Smooth muscle cell (in vitro differentiated cells): ENCODE data around the gene THSD7B. TPM values are rescaled to one million over a fixed set of nuclear protein-coding genes. Genes with fewer than 3 reads are reported as not detected.

Experiments
- DNase-seq: peaks from one replicate; lab custom pipeline; 2025; ENCODE audit not compliant: unreplicated experiment; lab: John Stamatoyannopoulos, UW
- H2AFZ ChIP-seq: fragments of 200-600 bp; sonication (generic); 2 replicates; pipeline ENCODE4 v1.6.0; 2016; ENCODE audit warnings: antibody characterized with exemption, low read depth, mild to moderate bottlenecking
- H3F3A ChIP-seq: fragments of 200-600 bp; sonication (generic); 2 replicates; pipeline ENCODE4 v1.6.0; 2017; ENCODE audit warnings: antibody characterized with exemption, low read depth
- H3K27ac ChIP-seq: fragments of 200-600 bp; sonication (generic); 2 replicates; pipeline ENCODE4 v1.5.1; 2016; ENCODE audit warnings: low read depth, mild to moderate bottlenecking
- H3K27me3 ChIP-seq: fragments of 200-600 bp; sonication (generic); 2 replicates; pipeline ENCODE4 v1.6.1; 2016; ENCODE audit warnings: low read depth, mild to moderate bottlenecking
- H3K36me3 ChIP-seq: fragments of 200-600 bp; sonication (generic); 2 replicates; pipeline ENCODE4 v1.5.1; 2016; ENCODE audit warnings: low read depth
- H3K4me1 ChIP-seq: fragments of 200-600 bp; sonication (generic); 2 replicates; pipeline ENCODE4 v1.5.1; 2016; ENCODE audit warnings: low read depth
- H3K4me2 ChIP-seq: fragments of 200-600 bp; sonication (generic); 2 replicates; pipeline ENCODE4 v1.6.0; 2016; ENCODE audit warnings: mild to moderate bottlenecking
- H3K4me3 ChIP-seq: fragments of 200-600 bp; sonication (generic); 2 replicates; pipeline ENCODE4 v1.5.1; 2016; ENCODE audit warnings: mild to moderate bottlenecking
- H3K79me2 ChIP-seq: fragments of 200-600 bp; sonication (generic); 2 replicates; pipeline ENCODE4 v1.6.0; 2016; ENCODE audit warnings: low read depth, mild to moderate bottlenecking
- H3K9ac ChIP-seq: fragments of 200-600 bp; sonication (generic); 2 replicates; pipeline ENCODE4 v1.6.0; 2016; ENCODE audit warnings: low read depth
- H3K9me3 ChIP-seq: fragments of 200-600 bp; sonication (generic); replicated peaks from 2 replicates; pipeline ENCODE4 v1.5.1; 2016; ENCODE audit warnings: low read depth
- H4K20me1 ChIP-seq: fragments of 200-600 bp; sonication (generic); 2 replicates; pipeline ENCODE4 v1.6.0; 2016; ENCODE audit warnings: low read depth
- CTCF ChIP-seq: fragments of 200-600 bp; sonication (generic); IDR thresholded peaks from 2 replicates; pipeline ENCODE4 v1.5.1; 2017; ENCODE audit warnings: borderline replicate concordance, mild to moderate bottlenecking, antibody characterized with exemption; ENCODE audit not compliant: insufficient read depth, poor library complexity, severe bottlenecking
- WGBS: methylation state at CpG from one replicate; pipeline ENCODE4 v1.1.7; 2016; ENCODE audit warnings: low lambda C conversion rate; 5-methylcytosine and 5-hydroxymethylcytosine counted together
- polyA plus RNA-seq: library from polyadenylated mRNA; unstranded; fragments of >200 nt; fragmentation: Nextera tagmentation; extraction: Ambion mirVana; gene quantifications from 2 replicates; pipeline ENCODE4 v1.2.1, GENCODE V29; 2016
- total RNA-seq: library from RNA; depleted of rRNA; stranded (reverse); fragments of >200 nt; gene quantifications from 2 replicates; pipeline ENCODE4 v1.2.3, GENCODE V29; 2014

Gene THSD7B
- total and polyA plus RNA-seq, 2 experiments from 2014 or later: not detected

GRCh38 chr2:136796339-136796738, 31.0 kb downstream of the THSD7B start:
- Histone ChIP-seq H3K27me3 (peaks cover 6% of the 10 kb centered on the region), H3K9ac (no peak overlapping the region), H3K4me3 (no peak overlapping the region), H3K4me2 (no peak overlapping the region), H4K20me1 (no peaks in the 10 kb centered on the region), H3K4me1 (no peaks in the 10 kb centered on the region), H3K79me2 (no peaks in the 10 kb centered on the region), H3K27ac (no peak overlapping the region), H2AFZ (no peak overlapping the region), H3K9me3 (no peaks in the 10 kb centered on the region), H3F3A (no peaks in the 10 kb centered on the region), H3K36me3 (no peaks in the 10 kb centered on the region)
- no peak for TF ChIP-seq CTCF
- no peak for DNase-seq
- 93% methylated on average over 4 of the region's 4 CpGs for WGBS

- DNase-seq: no peak
- no peaks in the 10 kb centered on the region for H4K20me1 ChIP-seq
- no peak overlapping the region for H3K4me3 ChIP-seq
- H3K79me2 ChIP-seq: no peaks in the 10 kb centered on the region
- H3K36me3 ChIP-seq: no peaks in the 10 kb centered on the region
- H3K4me1 ChIP-seq: no peaks in the 10 kb centered on the region
- no peaks in the 10 kb centered on the region for H3F3A ChIP-seq
- no peak overlapping the region for H2AFZ ChIP-seq
- no peak for TF ChIP-seq CTCF
- no peaks in the 10 kb centered on the region for H3K27me3 ChIP-seq
- no peak overlapping the region for H3K27ac ChIP-seq
- no peak overlapping the region for H3K4me2 ChIP-seq
- no peaks in the 10 kb centered on the region for H3K9me3 ChIP-seq
- H3K9ac ChIP-seq: no peak overlapping the region
These were observed 33.4 kb downstream of the THSD7B start for GRCh38 chr2:136798766-136799165.

GRCh38 chr2:136801661-136802060, 36.3 kb downstream of the THSD7B start:
- Histone ChIP-seq H2AFZ (no peak overlapping the region), H3K4me3 (no peak overlapping the region), H3K36me3 (no peaks in the 10 kb centered on the region), H3K9ac (no peak overlapping the region), H3K27ac (no peak overlapping the region), H4K20me1 (no peaks in the 10 kb centered on the region), H3K4me1 (no peaks in the 10 kb centered on the region), H3K79me2 (no peaks in the 10 kb centered on the region), H3F3A (no peaks in the 10 kb centered on the region), H3K27me3 (no peaks in the 10 kb centered on the region), H3K9me3 (no peaks in the 10 kb centered on the region), H3K4me2 (no peak overlapping the region)
- no peak for TF ChIP-seq CTCF
- WGBS: 89% methylated on average over 4 of the region's 4 CpGs
- DNase-seq: no peak

- H3K4me1 ChIP-seq: no peaks in the 10 kb centered on the region
- no peaks in the 10 kb centered on the region for H3K9me3 ChIP-seq
- no peak overlapping the region for H2AFZ ChIP-seq
- no peaks in the 10 kb centered on the region for H4K20me1 ChIP-seq
- no peak overlapping the region for H3K27ac ChIP-seq
- H3F3A ChIP-seq: no peaks in the 10 kb centered on the region
- no peak overlapping the region for H3K4me2 ChIP-seq
- H3K79me2 ChIP-seq: no peaks in the 10 kb centered on the region
- no peaks in the 10 kb centered on the region for H3K27me3 ChIP-seq
- no peak overlapping the region for H3K9ac ChIP-seq
- no peaks in the 10 kb centered on the region for H3K36me3 ChIP-seq
- 73% methylated on average over 4 of the region's 4 CpGs for WGBS
- no peak for TF ChIP-seq CTCF
- DNase-seq: no peak
- H3K4me3 ChIP-seq: no peak overlapping the region
These were observed 44.7 kb downstream of the THSD7B start for GRCh38 chr2:136809998-136810397.
